ENCODE measurements around the gene ZNF777. TPM values are rescaled to one million over a fixed set of nuclear protein-coding genes. Genes with fewer than 3 reads are reported as not detected.
"Not testable (repeated sequence)": the region's sequence is repeated elsewhere in the genome, so short reads cannot be mapped to it uniquely, and the experiment has no call there.

The ZNF777 gene
- 6.3 and 9.9 TPM in 2 replicates for total RNA-seq (2014; rRNA removed; shearing (Covaris generic))

GRCh38 chr7:149460493-149461277, at the start of gene ZNF777:
TSS of gene ZNF777 (minus strand) at chr7:149461062. CDS start at chr7:149456022, 5,040 bp downstream.
- DNase-seq (ENCODE audit: low read depth) = peak; percentile 88

GRCh38 chr7:149510248-149510647, 49.4 kb upstream of the ZNF777 start:
- DNase-seq (ENCODE audit: low read depth) = no peak

GRCh38 chr7:149509774-149510173, 48.9 kb upstream of the ZNF777 start:
- DNase-seq (ENCODE audit: low read depth) = no peak

- DNase-seq (ENCODE audit: low read depth) = no peak
Measured at GRCh38 chr7:149505551-149505950, 44.7 kb upstream of the ZNF777 start.

GRCh38 chr7:149501651-149502050, 40.8 kb upstream of the ZNF777 start:
- DNase-seq (ENCODE audit: low read depth) = no peak

GRCh38 chr7:149500910-149501309, 40.0 kb upstream of the ZNF777 start:
- no peak for DNase-seq (ENCODE audit: low read depth)

GRCh38 chr7:149500201-149500600, 39.3 kb upstream of the ZNF777 start:
- no peak for DNase-seq (ENCODE audit: low read depth)

- no peak for DNase-seq (ENCODE audit: low read depth)
Measured at GRCh38 chr7:149498811-149499210, 37.9 kb upstream of the ZNF777 start.

- peak; percentile 76 for DNase-seq (ENCODE audit: low read depth)
Measured at GRCh38 chr7:149497467-149498261, 36.8 kb upstream of the ZNF777 start, which contains the start of gene ZNF746. TSS of gene ZNF746 (minus strand) at chr7:149497809. CDS start at chr7:149497536, 273 bp downstream.

- peak; percentile 46 for DNase-seq (ENCODE audit: low read depth)
Measured at GRCh38 chr7:149496642-149497391, 36.0 kb upstream of the ZNF777 start.

GRCh38 chr7:149495785-149496641, 35.2 kb upstream of the ZNF777 start:
- DNase-seq (ENCODE audit: low read depth) = peak; percentile 25

GRCh38 chr7:149494738-149495368, 34.0 kb upstream of the ZNF777 start:
- no peak for DNase-seq (ENCODE audit: low read depth)

GRCh38 chr7:149493975-149494374, 33.1 kb upstream of the ZNF777 start:
- DNase-seq (ENCODE audit: low read depth) = not testable (repeated sequence)

- DNase-seq (ENCODE audit: low read depth) = no peak
Measured at GRCh38 chr7:149493366-149493765, 32.5 kb upstream of the ZNF777 start.

- no peak for DNase-seq (ENCODE audit: low read depth)
Measured at GRCh38 chr7:149490083-149490760, 29.4 kb upstream of the ZNF777 start.

GRCh38 chr7:149489391-149490024, 28.6 kb upstream of the ZNF777 start:
- no peak for DNase-seq (ENCODE audit: low read depth)

- DNase-seq (ENCODE audit: low read depth) = no peak
Measured at GRCh38 chr7:149479568-149479967, 18.7 kb upstream of the ZNF777 start.

- no peak for DNase-seq (ENCODE audit: low read depth)
Measured at GRCh38 chr7:149478754-149479153, 17.9 kb upstream of the ZNF777 start.
